Neural progenitor cell (in vitro differentiated cells): Measurements from ENCODE around the gene CFAP53. TPM values are rescaled to one million over a fixed set of nuclear protein-coding genes. Genes with fewer than 3 reads are reported as not detected.

ENCODE experiments used
- DNase-seq: peaks from one replicate; pipeline ENCODE4 v3.0.0-alpha.2; 2016; ENCODE audit warnings: low spot score
- H2AFZ ChIP-seq: fragments of 200-600 bp; sonication (generic); replicated peaks from 2 replicates; pipeline ENCODE4 v1.6.1; 2016; ENCODE audit warnings: antibody characterized with exemption
- H3F3A ChIP-seq: fragments of 200-600 bp; sonication (generic); 2 replicates; pipeline ENCODE4 v1.6.1; 2016; ENCODE audit warnings: antibody characterized with exemption, low read depth
- H3K27ac ChIP-seq: fragments of 200-600 bp; sonication (generic); 2 replicates; pipeline ENCODE4 v1.5.1; 2016; ENCODE audit warnings: mild to moderate bottlenecking
- H3K27me3 ChIP-seq: fragments of 200-600 bp; sonication (generic); 2 replicates; pipeline ENCODE4 v1.6.1; 2016; ENCODE audit warnings: mild to moderate bottlenecking, moderate library complexity
- H3K36me3 ChIP-seq: fragments of 200-600 bp; sonication (generic); 2 replicates; pipeline ENCODE4 v1.5.1; 2016
- H3K4me1 ChIP-seq: fragments of 200-600 bp; sonication (generic); 2 replicates; pipeline ENCODE4 v1.6.1; 2016; ENCODE audit warnings: mixed run types
- H3K4me2 ChIP-seq: fragments of 200-600 bp; sonication (generic); 2 replicates; pipeline ENCODE4 v1.6.1; 2016
- H3K4me3 ChIP-seq: fragments of 200-600 bp; sonication (generic); 2 replicates; pipeline ENCODE4 v1.5.1; 2016
- H3K79me2 ChIP-seq: fragments of 200-600 bp; sonication (generic); 2 replicates; pipeline ENCODE4 v1.6.1; 2016; ENCODE audit warnings: low read depth
- H3K9ac ChIP-seq: fragments of 200-600 bp; sonication (generic); 2 replicates; pipeline ENCODE4 v1.6.1; 2016
- H3K9me3 ChIP-seq: fragments of 200-600 bp; sonication (generic); 2 replicates; pipeline ENCODE4 v1.5.1; 2016; ENCODE audit warnings: low read depth
- H4K20me1 ChIP-seq: fragments of 200-600 bp; sonication (generic); 2 replicates; pipeline ENCODE4 v1.6.1; 2016; ENCODE audit warnings: low read depth
- H3K27ac Mint-ChIP-seq: 3 replicates; pipeline ENCODE4 v1.8.0; 2021; ENCODE audit warnings: mixed read lengths
- H3K27me3 Mint-ChIP-seq: 2 replicates; pipeline ENCODE4 v1.8.0; 2022; ENCODE audit warnings: low read depth, mild to moderate bottlenecking, inconsistent platforms, moderate library complexity, mixed read lengths; ENCODE audit not compliant: insufficient read depth
- H3K36me3 Mint-ChIP-seq: 3 replicates; pipeline ENCODE4 v1.8.0; 2021; ENCODE audit warnings: mixed read lengths
- H3K4me1 Mint-ChIP-seq: 3 replicates; pipeline ENCODE4 v1.8.0; 2021; ENCODE audit warnings: mixed read lengths
- H3K4me3 Mint-ChIP-seq: 3 replicates; pipeline ENCODE4 v1.8.0; 2021; ENCODE audit warnings: mild to moderate bottlenecking, moderate library complexity, mixed read lengths
- H3K9me3 Mint-ChIP-seq: 3 replicates; pipeline ENCODE4 v1.8.0; 2020; ENCODE audit warnings: mixed read lengths
- CTCF ChIP-seq: fragments of 200-600 bp; sonication (generic); IDR thresholded peaks from 2 replicates; pipeline ENCODE4 v1.5.1; 2017; ENCODE audit warnings: antibody characterized with exemption, mild to moderate bottlenecking
- EZH2 ChIP-seq: fragments of 200-600 bp; sonication (generic); IDR thresholded peaks from 2 replicates; pipeline ENCODE4 v1.6.1; 2017; ENCODE audit warnings: antibody characterized with exemption, mild to moderate bottlenecking, moderate library complexity
- EZH2phosphoT487 ChIP-seq: fragments of 200-600 bp; sonication (generic); IDR thresholded peaks from 2 replicates; pipeline ENCODE4 v1.6.1; 2017; ENCODE audit warnings: antibody characterized with exemption
- total RNA-seq: library from RNA; depleted of rRNA; stranded (reverse); fragments of >200 nt; gene quantifications from 2 replicates; pipeline ENCODE4 v1.2.3, GENCODE V29; 2015; ENCODE audit warnings: low replicate concordance

Gene CFAP53
- total RNA-seq, 1 donor from 2014 or later: 0.36 TPM

- Mint-ChIP-seq H3K27me3 (peaks cover 37% of the 10 kb centered on the region), H3K9me3 (no peaks in the 10 kb centered on the region), H3K27ac (no peak overlapping the region), H3K36me3 (no peaks in the 10 kb centered on the region), H3K4me1 (peaks cover 4% of the 10 kb centered on the region), H3K4me3 (no peak overlapping the region)
- Histone ChIP-seq H3K9ac (no peak overlapping the region), H3K79me2 (no peaks in the 10 kb centered on the region), H3K4me3 (no peak overlapping the region), H3K4me2 (no peak overlapping the region), H3K36me3 (no peaks in the 10 kb centered on the region), H3K27ac (no peak overlapping the region), H3K4me1 (peaks cover 13% of the 10 kb centered on the region), H4K20me1 (peaks cover 22% of the 10 kb centered on the region), H3K9me3 (no peaks in the 10 kb centered on the region), H2AFZ (no peak overlapping the region), H3K27me3 (peaks cover 55% of the 10 kb centered on the region), H3F3A (no peaks in the 10 kb centered on the region)
- no peak for TF ChIP-seq EZH2
- no peak for TF ChIP-seq CTCF
- TF ChIP-seq EZH2phosphoT487: no peak
- no peak for DNase-seq
Observed at GRCh38 chr18:50189160-50189559, 77.1 kb downstream of the CFAP53 start.

GRCh38 chr18:50188652-50189051 lies 77.6 kb downstream of the CFAP53 start:
- H3K27me3 Mint-ChIP-seq: peaks cover 35% of the 10 kb centered on the region
- no peak for DNase-seq
- Histone ChIP-seq H2AFZ (no peak overlapping the region), H3K36me3 (no peaks in the 10 kb centered on the region), H3K9ac (no peak overlapping the region), H3K79me2 (no peaks in the 10 kb centered on the region), H3F3A (no peaks in the 10 kb centered on the region), H3K4me1 (peaks cover 8% of the 10 kb centered on the region), H3K27ac (no peak overlapping the region), H4K20me1 (peaks cover 17% of the 10 kb centered on the region), H3K4me2 (no peak overlapping the region), H3K27me3 (peaks cover 50% of the 10 kb centered on the region), H3K4me3 (no peak overlapping the region), H3K9me3 (no peaks in the 10 kb centered on the region)
- TF ChIP-seq EZH2phosphoT487 (no peak), CTCF (no peak), EZH2 (no peak)
- H3K4me1 Mint-ChIP-seq: no peaks in the 10 kb centered on the region
- H3K9me3 Mint-ChIP-seq: no peaks in the 10 kb centered on the region
- H3K4me3 Mint-ChIP-seq: no peak overlapping the region
- no peaks in the 10 kb centered on the region for H3K36me3 Mint-ChIP-seq
- no peak overlapping the region for H3K27ac Mint-ChIP-seq

- Histone ChIP-seq H4K20me1 (peaks cover 7% of the 10 kb centered on the region), H3K4me2 (no peak overlapping the region), H3K9ac (no peak overlapping the region), H3K27me3 (peaks cover 40% of the 10 kb centered on the region), H3F3A (no peaks in the 10 kb centered on the region), H3K27ac (no peak overlapping the region), H3K4me3 (no peak overlapping the region), H2AFZ (no peak overlapping the region), H3K4me1 (no peaks in the 10 kb centered on the region), H3K36me3 (no peaks in the 10 kb centered on the region), H3K9me3 (no peaks in the 10 kb centered on the region), H3K79me2 (no peaks in the 10 kb centered on the region)
- H3K27ac Mint-ChIP-seq: no peak overlapping the region
- peaks cover 25% of the 10 kb centered on the region for H3K27me3 Mint-ChIP-seq
- H3K4me3 Mint-ChIP-seq: no peak overlapping the region
- no peak for DNase-seq
- H3K36me3 Mint-ChIP-seq: no peaks in the 10 kb centered on the region
- H3K4me1 Mint-ChIP-seq: no peaks in the 10 kb centered on the region
- no peak for TF ChIP-seq CTCF
- TF ChIP-seq EZH2phosphoT487: no peak
- no peaks in the 10 kb centered on the region for H3K9me3 Mint-ChIP-seq
Observed at GRCh38 chr18:50187659-50188058, 78.6 kb downstream of the CFAP53 start.
